GM21717 (cell line): Measurements from ENCODE around the gene KRT82.

Experiments
- ATAC-seq: cut with Tn5 transposase; IDR thresholded peaks from one replicate; pipeline ENCODE4 v1.9.1; 2021; ENCODE audit warnings: mild to moderate bottlenecking, moderate library complexity; ENCODE audit not compliant: unreplicated experiment

Gene KRT82

DNA sequence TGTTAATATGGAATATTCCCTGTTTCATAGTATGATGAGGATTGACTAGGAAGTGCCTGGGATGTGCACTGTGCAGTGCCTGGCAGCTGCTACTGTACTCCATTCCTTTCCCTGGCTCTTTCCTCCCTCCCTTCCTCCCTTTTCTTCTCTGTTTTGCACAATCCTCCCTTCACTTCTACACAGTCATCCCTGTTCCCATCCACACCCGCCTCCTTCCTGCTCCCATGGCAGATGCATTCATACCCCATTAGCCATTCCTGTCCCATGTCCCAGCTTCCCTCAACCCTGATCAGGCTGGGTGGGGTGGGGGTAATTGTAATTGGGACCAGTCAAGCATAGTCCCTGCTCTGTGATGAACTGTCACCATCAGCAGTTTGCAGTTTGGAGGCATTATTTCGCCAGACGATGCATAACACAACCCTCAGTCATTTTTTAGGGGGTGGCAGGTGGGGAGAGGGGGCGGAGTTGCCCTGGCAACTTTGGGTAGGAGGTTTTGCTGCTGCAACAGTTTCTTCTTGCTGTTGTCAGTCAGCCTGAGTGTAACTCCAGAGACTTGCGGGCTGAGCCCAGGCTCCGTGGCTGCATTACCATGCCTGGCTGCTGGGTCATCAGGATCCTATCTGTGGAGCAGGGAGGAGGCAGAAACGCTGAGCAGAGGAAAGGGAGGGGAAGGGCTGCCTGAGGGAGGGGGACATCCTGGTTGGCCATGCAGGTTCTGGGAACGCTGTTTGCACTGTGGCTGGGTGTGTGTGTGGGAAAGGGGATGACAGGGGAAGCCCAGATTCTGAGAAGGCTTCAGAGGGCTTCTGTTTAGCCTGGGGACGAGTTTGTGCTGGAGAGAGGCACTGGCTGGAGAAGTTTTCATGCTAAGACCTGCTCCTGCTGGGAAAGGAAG, 16.6 kb downstream of the KRT82 start:
- no peak for ATAC-seq

DNA sequence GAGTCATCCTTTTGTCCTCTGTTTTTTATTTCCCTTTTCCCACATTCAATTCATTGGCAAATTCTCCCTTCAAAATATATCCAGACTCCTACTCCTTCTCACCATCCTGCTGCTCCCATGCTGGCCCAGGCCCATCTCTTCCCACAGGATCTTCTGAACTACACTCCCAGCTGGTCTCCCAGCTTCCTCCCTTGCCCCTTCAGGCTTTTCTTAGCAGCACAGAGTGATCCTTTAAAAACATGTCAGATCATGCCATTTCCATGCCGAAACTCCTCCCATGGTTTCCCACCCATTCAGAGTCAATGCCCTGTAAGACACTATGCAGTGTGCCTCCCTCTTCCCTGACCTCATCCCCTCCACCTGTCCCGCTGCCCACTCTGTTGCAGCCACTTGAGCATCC, 18.3 kb downstream of the KRT82 start:
- ATAC-seq = no peak

DNA sequence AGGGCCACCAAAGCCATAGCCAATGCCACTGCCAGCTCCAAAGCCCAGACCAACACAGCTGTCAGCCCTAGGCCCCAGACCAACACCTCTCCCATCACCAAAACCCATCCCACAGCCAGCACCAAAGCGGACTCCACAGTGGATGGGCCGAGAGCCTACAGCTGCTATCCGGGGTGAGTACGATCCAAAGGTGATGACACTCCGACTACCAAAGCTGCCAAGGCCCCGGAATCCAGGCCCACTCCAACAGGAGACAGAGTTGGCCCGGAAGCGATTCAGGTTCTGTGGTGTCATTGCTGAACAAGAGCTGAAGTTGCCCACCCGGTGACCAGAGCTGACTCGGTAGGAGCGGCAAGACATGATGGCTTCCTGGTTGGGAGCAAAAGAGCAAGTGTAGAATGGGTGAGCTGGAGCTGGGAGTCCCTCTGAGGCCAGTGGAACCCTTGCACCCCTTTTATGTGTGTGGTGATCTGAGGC, 20.9 kb downstream of the KRT82 start, which contains the start of gene KRT84:
TSS of gene KRT84 (minus strand) at position 427 of the 477 bp plus-strand sequence. CDS start at position 360, 67 bp downstream.
- no peak for ATAC-seq

DNA sequence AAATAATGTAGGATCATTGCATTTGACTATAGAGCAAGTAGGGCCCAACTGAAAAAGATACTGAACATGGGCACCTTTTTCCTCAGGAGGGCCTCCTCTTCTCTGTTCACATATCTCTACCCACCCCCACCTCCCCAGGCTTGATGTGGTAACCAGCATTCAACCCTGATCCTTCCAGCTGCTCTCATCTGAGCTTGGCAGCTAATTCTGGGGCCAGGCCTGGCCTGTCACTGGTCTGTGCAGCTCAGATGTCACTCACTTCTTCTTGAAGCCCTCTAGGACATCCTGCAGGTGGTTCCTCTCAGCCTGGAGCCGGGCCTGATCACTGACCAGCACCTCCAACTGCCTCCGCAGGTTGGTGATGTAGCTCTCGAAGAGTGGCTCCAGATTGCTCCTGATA, 22.8 kb downstream of the KRT82 start:
- ATAC-seq = no peak

DNA sequence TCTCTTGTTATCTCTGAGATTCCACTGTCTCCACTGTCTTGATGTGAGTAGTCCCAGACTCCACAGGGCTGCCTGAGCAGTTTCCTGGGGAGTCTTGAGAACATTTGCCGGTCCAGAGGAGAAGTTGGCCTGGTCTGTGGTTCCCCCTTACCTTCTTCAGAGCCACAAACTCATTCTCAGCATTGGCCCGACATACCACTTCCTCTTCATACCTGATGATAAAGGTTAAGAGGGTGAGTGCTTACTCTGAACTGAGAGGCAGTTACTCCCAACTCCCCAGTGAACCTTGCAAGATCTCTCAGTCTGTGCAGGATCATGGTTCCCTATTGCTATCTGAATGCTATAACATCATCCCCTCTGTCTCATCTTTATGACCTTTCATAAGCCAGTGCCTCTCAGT, 23.3 kb downstream of the KRT82 start:
- ATAC-seq = no peak

DNA sequence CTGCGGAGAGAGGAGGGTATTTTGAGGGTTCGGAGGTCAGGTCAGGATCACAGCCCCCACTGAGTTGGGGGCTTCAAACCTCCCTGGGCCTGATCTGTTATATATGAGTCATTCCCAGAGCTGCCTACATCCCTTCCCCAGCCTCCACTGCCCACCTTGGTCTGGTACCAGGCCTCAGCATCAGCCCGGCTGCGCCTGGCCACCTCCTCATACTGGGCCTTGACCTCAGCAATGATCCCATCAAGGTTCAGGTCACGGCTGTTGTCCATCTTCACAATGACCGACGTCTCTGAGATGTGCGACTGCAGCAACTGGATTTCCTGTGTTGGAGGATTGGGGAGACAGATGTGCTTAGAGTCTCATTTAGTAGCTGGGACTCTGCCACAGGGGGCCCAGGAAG, 24.9 kb downstream of the KRT82 start:
- no peak for ATAC-seq

DNA sequence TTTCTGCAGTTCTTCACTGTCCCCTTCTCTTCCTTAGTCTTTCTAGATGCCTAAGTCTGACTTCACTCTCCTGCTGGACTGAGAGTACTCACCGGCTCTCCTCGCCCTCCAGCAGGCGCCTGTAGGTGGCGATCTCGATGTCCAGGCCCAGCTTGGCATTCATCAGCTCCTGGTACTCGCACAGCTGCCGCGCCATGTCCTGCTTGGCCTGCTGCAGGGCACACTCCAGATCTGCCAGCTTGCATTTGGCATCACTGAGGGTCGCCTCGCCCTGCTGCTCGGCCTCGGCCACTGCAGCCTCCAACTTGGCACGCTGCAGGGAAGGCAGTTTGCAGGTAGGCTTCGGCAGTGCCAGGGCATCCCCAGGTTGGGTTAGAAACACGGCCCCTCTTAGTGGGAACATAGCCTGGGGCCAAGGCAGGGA, 25.9 kb downstream of the KRT82 start:
- no peak for ATAC-seq

DNA sequence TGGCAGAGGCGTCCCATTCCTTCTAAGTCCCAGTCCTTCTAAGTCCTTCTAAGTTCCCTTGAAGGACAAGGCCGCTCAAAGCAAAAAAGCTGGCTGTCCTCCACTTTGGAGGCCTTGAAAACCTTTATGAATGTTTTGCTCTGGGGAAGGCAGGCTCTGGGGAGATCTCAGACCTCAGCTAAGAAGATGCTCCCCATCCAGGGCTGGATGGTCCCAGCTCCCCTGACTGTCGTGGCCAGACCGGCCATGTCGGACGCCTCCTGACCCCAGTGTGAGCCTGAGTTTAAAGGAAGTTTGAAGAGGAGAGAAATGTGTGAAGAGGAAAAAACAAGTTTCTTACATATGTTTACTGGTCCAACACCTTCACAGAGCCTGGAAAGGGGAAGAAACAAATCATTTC, 26.6 kb downstream of the KRT82 start:
- no peak for ATAC-seq

DNA sequence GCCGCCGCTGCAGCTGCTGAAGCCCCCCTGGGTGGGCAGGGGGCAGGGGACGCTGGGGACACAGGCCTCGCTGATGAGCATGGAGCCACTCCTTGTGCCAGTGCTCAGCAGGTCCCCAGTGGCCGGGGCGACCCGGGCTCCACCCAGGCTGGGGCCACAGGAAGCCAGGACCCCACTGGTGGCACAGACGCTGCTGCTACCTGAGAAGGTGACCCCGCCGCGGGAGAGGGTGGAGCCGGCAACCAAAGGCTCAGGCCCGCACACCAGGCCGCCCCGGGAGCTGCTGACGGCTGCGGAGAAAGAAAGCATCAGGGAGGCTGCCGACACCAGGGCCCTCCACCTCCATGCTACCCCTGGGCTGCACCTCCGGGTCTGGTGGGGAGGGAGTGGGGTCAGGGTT, 28.0 kb downstream of the KRT82 start:
- ATAC-seq = no peak

DNA sequence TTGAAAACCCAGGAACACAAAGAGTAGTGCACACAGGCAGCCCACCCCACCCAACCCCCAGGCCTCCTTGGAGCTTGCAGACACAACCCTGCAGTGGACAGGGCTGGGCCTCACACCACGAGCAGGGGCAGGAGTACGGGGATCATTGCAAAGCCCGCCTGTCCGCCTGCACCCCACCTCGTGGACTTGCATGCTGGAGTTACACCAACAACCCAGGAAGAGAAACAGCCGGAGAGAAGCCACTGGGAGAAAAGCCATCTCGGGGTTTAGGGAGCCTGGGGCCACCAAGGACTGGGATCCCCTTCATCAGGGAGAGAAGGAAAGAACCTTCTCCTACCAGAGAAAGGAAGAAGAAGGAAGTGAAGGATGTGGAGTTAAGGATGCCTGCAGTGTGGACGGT, 28.9 kb downstream of the KRT82 start:
- no peak for ATAC-seq

DNA sequence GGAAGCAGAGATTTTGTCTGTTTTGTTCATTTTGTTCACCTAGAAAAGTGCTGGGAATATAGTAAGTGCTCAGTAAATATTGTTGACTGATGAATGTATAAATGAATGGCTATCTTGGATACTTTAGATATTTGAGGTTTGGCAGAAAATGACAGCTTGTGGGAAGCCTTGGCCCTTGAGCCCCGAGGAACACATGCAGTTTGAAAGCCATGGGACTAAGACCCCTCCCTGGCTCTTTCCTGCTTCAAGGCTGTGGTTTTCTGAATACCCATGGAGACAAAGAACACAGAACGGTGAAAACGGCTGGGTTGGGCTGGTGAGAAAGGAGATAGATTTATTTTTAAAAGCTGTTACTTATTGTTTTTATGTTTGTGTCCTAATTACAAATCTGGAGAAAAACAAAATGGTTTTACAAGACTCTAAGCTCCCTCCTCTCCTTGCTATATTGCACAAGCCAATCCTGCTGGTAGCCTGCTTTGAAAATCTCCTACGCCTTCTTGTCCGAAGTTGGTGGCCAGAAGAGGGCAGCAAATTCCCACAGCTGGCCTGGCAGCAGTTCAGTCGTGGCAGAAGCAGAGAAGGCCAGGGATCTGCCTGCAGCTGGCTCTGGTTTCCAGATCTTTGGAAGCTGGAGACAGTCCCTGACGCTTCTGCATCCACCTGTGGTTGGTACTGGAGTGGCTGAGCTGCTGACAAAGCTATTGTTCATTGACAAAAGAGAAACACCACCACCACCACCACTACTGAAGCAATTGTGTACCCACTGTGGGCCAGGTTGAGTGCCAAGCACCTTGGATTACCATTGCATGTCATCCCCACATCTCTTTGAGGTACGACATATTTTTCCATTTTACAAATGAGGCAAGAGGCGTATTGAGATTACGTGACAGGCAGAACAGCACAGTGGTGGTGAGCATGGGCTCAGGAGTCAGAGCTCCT, 33.6 kb downstream of the KRT82 start:
- ATAC-seq = no peak

DNA sequence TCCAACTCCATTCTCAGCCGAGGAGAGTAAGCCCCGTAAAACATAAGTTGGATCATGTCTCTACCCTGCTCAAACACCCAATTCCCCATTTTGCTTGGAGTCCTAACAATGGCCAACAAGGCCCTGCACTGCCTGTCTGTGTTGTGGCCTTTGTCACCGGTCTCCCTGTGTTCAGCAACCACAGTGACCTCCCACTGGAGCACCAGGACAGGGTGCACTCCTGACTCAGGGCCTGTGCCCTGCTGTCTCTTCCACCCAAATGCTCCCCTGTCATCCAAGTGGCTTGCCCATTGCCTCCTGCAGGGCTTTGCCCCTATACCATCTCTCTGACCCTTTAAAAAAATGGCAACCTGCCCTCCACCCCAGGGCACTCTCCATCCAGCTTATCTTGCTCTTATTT, 34.4 kb downstream of the KRT82 start:
- no peak for ATAC-seq

DNA sequence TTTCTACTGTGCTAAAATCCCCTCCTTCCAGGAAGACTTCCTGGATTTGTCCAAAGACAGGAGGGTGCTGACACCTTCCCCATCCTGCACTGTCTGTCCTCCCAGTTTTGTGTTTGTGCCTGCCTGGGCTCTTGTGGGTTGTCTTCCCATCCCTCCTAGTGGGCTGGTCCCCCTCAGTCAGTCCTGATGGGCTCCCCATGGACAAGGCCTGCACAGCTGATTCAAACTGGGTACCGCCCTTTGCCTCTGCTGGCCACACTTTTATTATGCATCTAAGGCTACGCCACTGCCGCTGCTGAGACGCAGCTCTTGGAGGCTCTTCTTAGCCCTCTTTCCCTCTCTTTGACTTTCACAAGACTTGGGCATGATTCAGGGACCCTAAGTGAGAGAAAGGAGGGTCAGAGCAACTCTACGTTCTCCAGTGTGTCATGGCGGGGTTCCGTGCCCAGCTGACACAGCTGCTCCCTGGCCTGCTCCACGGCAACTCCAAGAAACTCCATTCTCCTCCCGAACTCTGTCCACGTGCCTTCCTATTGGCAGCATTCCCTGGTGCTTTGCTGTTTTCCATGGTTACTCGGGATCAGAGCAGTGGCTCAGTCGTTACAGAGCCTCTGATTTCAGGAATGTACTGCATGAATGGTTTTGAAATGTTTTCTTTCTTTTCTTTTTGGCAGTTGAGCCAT, 35.1 kb downstream of the KRT82 start:
- ATAC-seq = no peak

DNA sequence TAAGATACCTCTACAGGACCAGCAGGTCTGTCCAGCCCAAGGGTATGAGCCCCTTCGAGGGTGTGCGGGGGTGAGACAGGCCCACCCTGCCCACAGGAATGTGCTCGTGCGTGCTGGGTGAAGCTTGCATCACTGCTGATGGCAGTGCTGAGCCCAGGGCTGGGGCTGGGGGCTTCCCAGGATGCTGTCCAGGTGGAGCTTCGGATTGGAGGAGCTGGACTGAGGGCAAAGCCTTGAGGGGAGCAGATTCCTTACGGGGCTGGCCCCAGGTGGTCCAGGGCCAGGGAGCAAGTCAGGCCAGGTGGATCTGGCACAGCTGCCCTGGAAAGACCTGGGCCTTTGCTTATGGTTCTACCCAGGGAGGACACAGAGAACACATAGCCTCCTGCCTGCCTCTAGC, 36.3 kb downstream of the KRT82 start:
- no peak for ATAC-seq

DNA sequence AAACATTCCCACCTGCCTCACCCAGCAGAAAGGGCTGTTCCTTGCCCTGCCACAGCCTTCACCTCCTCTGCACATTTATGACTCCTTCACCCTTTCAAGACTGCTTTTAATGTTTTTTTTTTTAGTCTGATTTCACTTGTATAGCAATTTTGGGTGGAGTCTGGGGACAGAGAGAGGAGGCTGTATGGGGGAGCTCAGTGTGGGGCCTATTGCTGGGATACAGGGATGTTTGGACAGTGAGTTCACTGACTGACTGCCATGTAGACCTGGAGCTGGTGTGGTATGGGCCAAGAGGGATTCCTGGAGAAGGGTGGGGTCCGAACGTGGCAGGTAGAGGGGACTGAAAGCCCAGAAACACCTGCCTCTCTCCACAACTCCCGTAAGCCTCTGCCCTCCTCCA, 36.9 kb downstream of the KRT82 start:
- ATAC-seq = no peak

DNA sequence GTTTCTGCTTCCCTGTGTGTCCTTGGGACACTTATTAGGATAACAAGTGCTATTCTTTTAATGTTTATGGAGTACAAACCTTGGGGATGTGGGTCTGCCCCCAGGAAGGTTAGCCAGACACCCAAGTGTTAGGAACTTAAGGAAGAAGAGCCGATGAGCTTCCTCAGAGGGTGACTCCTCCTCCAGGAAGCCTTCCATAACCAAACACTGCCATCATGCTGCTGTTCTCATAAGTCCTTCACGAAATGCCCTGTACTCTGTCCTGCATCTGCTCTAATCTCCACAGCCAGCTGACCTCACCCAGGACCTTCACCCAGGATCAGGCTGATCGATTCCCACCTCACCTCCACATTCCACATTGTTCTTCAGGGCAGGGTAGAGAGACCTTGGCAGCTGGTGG, 37.6 kb downstream of the KRT82 start:
- ATAC-seq = no peak

DNA sequence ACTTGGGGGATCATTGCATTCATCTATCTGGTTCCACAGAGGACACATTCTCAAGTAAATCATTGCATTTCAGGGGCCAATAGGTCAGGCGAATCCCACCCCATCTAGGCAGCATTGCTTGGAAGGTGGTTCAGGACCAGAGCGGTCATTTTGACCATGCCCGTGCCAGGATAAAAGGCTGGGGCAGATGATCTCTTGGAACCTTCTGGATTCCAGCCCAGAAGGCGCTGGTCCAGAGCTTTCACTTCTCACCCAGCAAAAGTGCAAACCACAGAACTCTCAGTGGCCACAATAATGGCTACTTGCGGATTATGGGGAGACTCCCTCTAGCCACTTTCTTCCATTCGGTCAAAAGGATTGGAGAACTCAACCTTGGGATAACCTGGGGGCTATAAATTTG, 38.3 kb downstream of the KRT82 start:
- no peak for ATAC-seq

DNA sequence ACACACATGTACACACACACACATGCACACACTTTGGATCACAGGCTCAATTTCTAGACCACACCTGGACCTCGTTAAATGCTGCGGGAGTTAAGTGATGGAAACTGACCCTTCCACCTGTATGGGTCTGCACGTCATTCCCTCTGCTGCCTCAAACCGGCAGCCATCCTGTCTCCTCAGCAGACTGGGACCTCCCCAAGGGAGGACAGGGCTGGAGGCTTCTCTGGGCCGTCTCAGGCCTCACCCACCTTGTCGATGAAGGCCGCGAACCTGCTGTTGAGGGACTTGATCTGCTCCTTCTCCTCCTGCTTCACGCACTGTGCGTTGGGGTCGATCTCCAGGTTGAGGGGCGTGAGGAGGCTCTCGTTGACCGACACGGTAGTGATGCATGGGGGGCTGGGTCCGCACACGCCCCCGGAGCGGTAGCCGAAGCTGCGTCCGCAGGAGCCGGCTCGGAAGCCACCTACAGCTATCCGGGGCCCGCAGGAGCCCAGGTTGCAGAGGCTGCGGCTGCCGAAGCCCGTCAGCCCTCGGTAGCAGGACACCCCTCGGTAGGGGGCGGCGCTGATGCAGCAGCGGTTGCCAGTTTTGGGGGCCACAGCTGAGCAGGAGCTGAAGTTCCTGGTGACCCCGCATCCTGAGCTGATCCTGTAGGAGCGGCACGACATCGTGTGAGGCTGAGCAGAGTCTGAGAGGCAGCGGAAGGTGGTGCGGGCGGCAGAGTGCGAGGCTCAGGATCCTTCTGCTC, 39.2 kb downstream of the KRT82 start, which contains the start of gene KRT85:
TSS of gene KRT85 (minus strand) at position 744 of the 748 bp plus-strand sequence. CDS start at position 668, 76 bp downstream.
- no peak for ATAC-seq

DNA sequence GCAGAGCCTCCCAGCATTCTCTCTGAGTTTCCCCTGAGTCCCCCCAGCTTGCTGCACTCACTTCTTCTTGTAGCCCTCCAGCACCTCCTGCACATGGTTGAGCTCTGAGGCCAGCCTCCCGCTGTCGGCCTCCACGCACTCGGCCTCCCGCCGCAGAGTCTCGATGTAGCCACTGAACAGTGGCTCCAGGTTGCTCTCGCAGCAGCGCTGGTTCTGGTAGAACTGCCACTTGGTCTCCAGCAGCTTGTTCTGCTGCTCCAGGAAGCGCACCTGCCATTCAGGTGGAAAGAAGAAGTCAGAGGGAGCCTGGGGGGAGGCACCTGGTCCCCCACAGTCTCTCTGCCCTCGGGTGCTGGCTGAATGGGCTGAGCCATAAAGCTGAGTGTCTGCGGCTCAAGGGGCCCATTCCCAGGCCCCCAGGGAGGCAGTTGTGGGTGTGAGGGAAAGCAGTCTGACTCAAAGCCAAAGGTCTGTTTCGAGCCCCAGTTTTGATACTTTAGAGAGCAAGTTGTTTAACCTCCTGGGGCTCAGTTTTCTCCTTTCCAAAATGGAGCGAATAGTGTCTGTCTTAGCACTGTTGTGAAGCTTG, 41.1 kb downstream of the KRT82 start:
- no peak for ATAC-seq

DNA sequence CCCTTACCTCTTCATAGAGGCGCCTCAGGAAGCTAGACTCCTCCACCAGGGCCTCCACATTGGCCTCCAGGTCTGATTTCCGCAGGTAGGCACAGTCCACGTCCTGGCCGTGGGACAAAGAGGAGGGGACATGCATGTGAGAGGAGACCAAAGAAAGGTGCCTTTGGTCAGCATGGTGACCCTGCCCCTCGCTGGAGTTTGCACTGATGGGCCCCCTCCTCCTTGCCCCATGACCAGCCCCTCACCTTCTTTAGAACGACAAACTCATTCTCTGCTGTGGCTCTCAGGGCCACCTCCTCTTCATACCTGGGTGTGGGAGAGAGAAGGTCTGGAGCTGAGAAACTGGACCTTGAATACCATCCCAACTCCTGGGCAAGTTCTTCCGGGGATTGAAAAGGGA, 42.1 kb downstream of the KRT82 start:
- no peak for ATAC-seq
